HepG2 (cell line): Measurements from ENCODE around the gene RAB40C. TPM values are rescaled to one million over a fixed set of nuclear protein-coding genes. Genes with fewer than 3 reads are reported as not detected.

Experiments
- BRCA1 ChIP-seq: sonication (generic); formaldehyde crosslinking; IDR thresholded peaks from 2 replicates; pipeline ENCODE4 v1.4.0; 2020; ENCODE audit warnings: missing genetic modification reagents
- CC2D1A ChIP-seq: sonication (generic); formaldehyde crosslinking; IDR thresholded peaks from 2 replicates; pipeline ENCODE4 v1.8.1; 2023; ENCODE audit warnings: mild to moderate bottlenecking, missing genetic modification reagents
- HDAC6 ChIP-seq: fragments of 200-600 bp; sonication (generic); IDR thresholded peaks from 2 replicates; pipeline ENCODE4 v1.7.0; 2017; ENCODE audit warnings: mild to moderate bottlenecking, antibody characterized with exemption, low read length, low read depth
- HOXA7 ChIP-seq: sonication (generic); formaldehyde crosslinking; IDR thresholded peaks from 2 replicates; pipeline ENCODE4 v1.8.1; 2022; ENCODE audit warnings: mild to moderate bottlenecking, missing genetic modification reagents, moderate library complexity
- MAF1 ChIP-seq: sonication (generic); formaldehyde crosslinking; IDR thresholded peaks from 2 replicates; pipeline ENCODE4 v1.5.0; 2020; ENCODE audit warnings: missing genetic modification reagents, borderline replicate concordance
- NCOA5 ChIP-seq: sonication (generic); formaldehyde crosslinking; IDR thresholded peaks from 2 replicates; pipeline ENCODE4 v1.4.0; 2020; ENCODE audit warnings: missing genetic modification reagents
- REST ChIP-seq, 2 experiments: IDR thresholded peaks; 2 replicates each; pipeline ENCODE4 v1.6.1; 2011 to 2012; ENCODE audit warnings: low read length in 2 of 2, borderline replicate concordance in 1 of 2, low read depth in 1 of 2, mild to moderate bottlenecking in 1 of 2, moderate library complexity in 1 of 2
- RFXAP ChIP-seq: sonication (generic); formaldehyde crosslinking; IDR thresholded peaks from 2 replicates; pipeline ENCODE4 v1.4.0; 2020; ENCODE audit warnings: missing genetic modification reagents, borderline replicate concordance
- SALL2 ChIP-seq: sonication (generic); formaldehyde crosslinking; IDR thresholded peaks from 2 replicates; pipeline ENCODE4 v1.8.1; 2023; ENCODE audit warnings: mild to moderate bottlenecking, missing genetic modification reagents, inconsistent platforms
- SMYD3 ChIP-seq: sonication (generic); formaldehyde crosslinking; IDR thresholded peaks from 2 replicates; pipeline ENCODE4 v1.8.1; 2023; ENCODE audit warnings: mild to moderate bottlenecking, missing genetic modification reagents
- SP5 ChIP-seq: IDR thresholded peaks from 2 replicates; pipeline ENCODE4 v1.6.1; 2016; ENCODE audit warnings: low read depth, borderline replicate concordance
- TP53 ChIP-seq: sonication (generic); formaldehyde crosslinking; conservative IDR thresholded peaks from 2 replicates; pipeline ENCODE4 v1.4.0; 2020; ENCODE audit warnings: missing genetic modification reagents
- ZFP90 ChIP-seq: sonication (generic); formaldehyde crosslinking; IDR thresholded peaks from 2 replicates; pipeline ENCODE4 v1.8.0; 2022; ENCODE audit warnings: missing genetic modification reagents, mild to moderate bottlenecking, inconsistent platforms, borderline replicate concordance
- ZNF224 ChIP-seq: sonication (generic); formaldehyde crosslinking; IDR thresholded peaks from 2 replicates; pipeline ENCODE4 v1.5.0; 2020; ENCODE audit warnings: mild to moderate bottlenecking, missing genetic modification reagents
- ZNF296 ChIP-seq: sonication (generic); formaldehyde crosslinking; conservative IDR thresholded peaks from 2 replicates; pipeline ENCODE4 v1.5.0; 2020; ENCODE audit warnings: mild to moderate bottlenecking, missing genetic modification reagents
- ZNF431 ChIP-seq: sonication (generic); formaldehyde crosslinking; IDR thresholded peaks from 2 replicates; pipeline ENCODE4 v1.9.0; 2022; ENCODE audit warnings: missing genetic modification reagents, low read depth, mild to moderate bottlenecking, borderline replicate concordance
- ZNF691 ChIP-seq: sonication (generic); formaldehyde crosslinking; IDR thresholded peaks from 2 replicates; pipeline ENCODE4 v1.4.0; 2020; ENCODE audit warnings: missing genetic modification reagents, low read depth, mild to moderate bottlenecking, borderline replicate concordance
- ZNF773 ChIP-seq: sonication (generic); formaldehyde crosslinking; IDR thresholded peaks from 2 replicates; pipeline ENCODE4 v1.4.0; 2020; ENCODE audit warnings: missing genetic modification reagents, borderline replicate concordance
- ZNF879 ChIP-seq: sonication (generic); formaldehyde crosslinking; IDR thresholded peaks from 2 replicates; pipeline ENCODE4 v1.8.1; 2023; ENCODE audit warnings: missing genetic modification reagents
- ZNF883 ChIP-seq: sonication (generic); formaldehyde crosslinking; IDR thresholded peaks from 2 replicates; pipeline ENCODE4 v1.5.1; 2020; ENCODE audit warnings: mild to moderate bottlenecking, missing genetic modification reagents; ENCODE audit errors: not compliant biosample characterization
- polyA plus RNA-seq, 8 experiments: library from polyadenylated mRNA; depleted of rRNA in 3 of 8; stranded (reverse) in 7 of 8; unstranded in 1 of 8; fragments of >200 nt; fragmentation: Illumina TruSeq in 4 of 8; extraction: Trizol in 4 of 8; gene quantifications; 2 replicates each; pipeline versions ENCODE4 v1.2.1 to v1.2.3, GENCODE V29; 2011 to 2016; ENCODE audit warnings: low read depth in 4 of 8, missing spikeins in 1 of 8, mixed read lengths in 1 of 8; ENCODE audit not compliant: insufficient read depth in 1 of 8
- total RNA-seq, 5 experiments: library from RNA; depleted of rRNA; stranded (reverse); fragments of >200 nt; fragmentation: Illumina TruSeq; extraction: Trizol; gene quantifications; 2 replicates each; pipeline ENCODE4 v1.2.3, GENCODE V29; 2016; ENCODE audit warnings: low read depth in 1 of 5
- TF ChIP-seq, protein P1 (sequence below): sonication (generic); formaldehyde crosslinking; IDR thresholded peaks from 2 replicates; pipeline ENCODE4 v1.4.0; 2020; ENCODE audit warnings: missing genetic modification reagents
- TF ChIP-seq, protein P2 (sequence below): sonication (generic); formaldehyde crosslinking; IDR thresholded peaks from 2 replicates; pipeline ENCODE4 v1.4.0; 2020; ENCODE audit warnings: mild to moderate bottlenecking, missing genetic modification reagents
- TF ChIP-seq, protein P3 (sequence below): sonication (generic); formaldehyde crosslinking; IDR thresholded peaks from 2 replicates; pipeline ENCODE4 v1.8.0; 2022; ENCODE audit warnings: missing genetic modification reagents, mild to moderate bottlenecking, borderline replicate concordance

RAB40C gene
- total and polyA plus RNA-seq, 2 of the 13 experiments (the other 11 are each of a cell fraction or from before 2014, with no cell fraction given) = 7.7 to 11.5 TPM

DNA sequence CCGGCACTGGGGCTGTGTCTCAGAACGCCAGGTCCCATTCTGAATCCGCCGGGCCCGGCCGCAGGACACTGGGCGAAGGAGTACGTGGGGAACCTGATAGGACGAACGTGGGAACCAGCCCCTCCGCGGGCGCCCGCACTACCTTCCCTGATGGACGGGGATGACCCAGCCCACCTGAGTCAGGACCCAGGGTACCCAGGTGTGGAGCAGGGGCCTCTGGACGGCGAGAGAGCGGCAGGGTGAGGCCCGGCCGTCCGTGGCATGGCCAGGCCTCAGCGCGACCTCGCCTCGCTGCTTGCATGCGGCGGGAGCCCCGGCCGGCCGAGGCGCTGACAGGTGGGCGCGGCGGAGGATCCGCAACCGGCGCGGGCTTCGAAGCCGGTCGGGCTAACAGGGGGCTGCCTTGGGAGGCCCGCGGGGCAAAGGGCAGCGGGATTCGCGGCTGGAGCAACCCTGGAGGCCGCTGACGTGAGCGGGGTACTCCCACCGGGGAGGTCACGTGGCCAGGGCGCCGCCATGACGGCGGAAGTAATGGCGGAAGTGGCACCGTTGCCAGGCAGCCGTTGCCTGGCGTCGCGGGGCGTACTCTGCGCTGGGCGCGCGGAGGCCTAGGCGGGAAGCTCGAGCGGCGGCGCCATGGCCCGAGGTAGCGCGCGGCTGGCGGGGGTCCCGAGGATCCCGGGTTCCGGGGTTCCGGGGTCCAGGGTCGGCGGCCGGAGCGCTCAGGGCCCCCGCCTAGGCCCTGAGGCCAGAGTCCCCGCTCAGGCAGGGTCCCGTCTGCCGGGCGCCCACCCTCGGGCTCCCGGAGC, 59.1 kb downstream of the RAB40C start, which contains the start of gene WDR90 (continued):
- TF ChIP-seq REST (IDR thresholded peaks at IDR 0.05; ENCODE audit: borderline replicate concordance in 1 of 2, low read depth in 1 of 2, low read length in 2 of 2) (no peak; a peak in 1 of 4 replicates), HOXA7 (CRISPR knock-in tag) (no peak), ZNF883 (peak; percentile 53), ZFP90 (CRISPR knock-in tag) (peak; percentile 63; the same call in 1 of the 2 replicates), SP5 (CRISPR knock-in tag) (peak; percentile 28; the same call in 1 of the 2 replicates), ZNF691 (CRISPR knock-in tag) (no peak; the same call in 1 of the 2 replicates), SALL2 (CRISPR knock-in tag) (no peak), SMYD3 (CRISPR knock-in tag) (0 out of 2 replicates have a peak, but pooled peaks have one; percentile 87), NCOA5 (CRISPR knock-in tag) (no peak), CC2D1A (no peak), RFXAP (CRISPR knock-in tag) (peak; percentile 72; the same call in 1 of the 2 replicates), TP53 (no peak), HDAC6 (no peak), ZNF773 (CRISPR knock-in tag) (no peak), ZNF224 (CRISPR knock-in tag) (peak; percentile 95; the same call in 1 of the 2 replicates), ZNF879 (no peak), MAF1 (CRISPR knock-in tag) (no peak; the same call in 1 of the 2 replicates), BRCA1 (CRISPR knock-in tag) (no peak), ZNF431 (CRISPR knock-in tag) (peak; percentile 73; the same call in 1 of the 2 replicates), ZNF296 (CRISPR knock-in tag) (no peak)
- TF ChIP-seq, protein P1, sequence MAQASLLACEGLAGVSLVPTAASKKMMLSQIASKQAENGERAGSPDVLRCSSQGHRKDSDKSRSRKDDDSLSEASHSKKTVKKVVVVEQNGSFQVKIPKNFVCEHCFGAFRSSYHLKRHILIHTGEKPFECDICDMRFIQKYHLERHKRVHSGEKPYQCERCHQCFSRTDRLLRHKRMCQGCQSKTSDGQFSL = peak; percentile 27; the same call in 1 of the 2 replicates
- TF ChIP-seq, protein P2, sequence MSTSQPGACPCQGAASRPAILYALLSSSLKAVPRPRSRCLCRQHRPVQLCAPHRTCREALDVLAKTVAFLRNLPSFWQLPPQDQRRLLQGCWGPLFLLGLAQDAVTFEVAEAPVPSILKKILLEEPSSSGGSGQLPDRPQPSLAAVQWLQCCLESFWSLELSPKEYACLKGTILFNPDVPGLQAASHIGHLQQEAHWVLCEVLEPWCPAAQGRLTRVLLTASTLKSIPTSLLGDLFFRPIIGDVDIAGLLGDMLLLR = peak; percentile 93
- TF ChIP-seq, protein P3, sequence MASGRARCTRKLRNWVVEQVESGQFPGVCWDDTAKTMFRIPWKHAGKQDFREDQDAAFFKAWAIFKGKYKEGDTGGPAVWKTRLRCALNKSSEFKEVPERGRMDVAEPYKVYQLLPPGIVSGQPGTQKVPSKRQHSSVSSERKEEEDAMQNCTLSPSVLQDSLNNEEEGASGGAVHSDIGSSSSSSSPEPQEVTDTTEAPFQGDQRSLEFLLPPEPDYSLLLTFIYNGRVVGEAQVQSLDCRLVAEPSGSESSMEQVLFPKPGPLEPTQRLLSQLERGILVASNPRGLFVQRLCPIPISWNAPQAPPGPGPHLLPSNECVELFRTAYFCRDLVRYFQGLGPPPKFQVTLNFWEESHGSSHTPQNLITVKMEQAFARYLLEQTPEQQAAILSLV (CRISPR knock-in tag) = peak; percentile 84
